ENCODE measurements around the gene GRID1. TPM values are rescaled to one million over a fixed set of nuclear protein-coding genes. Genes with fewer than 3 reads are reported as not detected.

Gene GRID1
- total and polyA plus RNA-seq, 10 donors, result 0.06 to 0.42 (median 0.15) TPM; not detected in 4

DNA sequence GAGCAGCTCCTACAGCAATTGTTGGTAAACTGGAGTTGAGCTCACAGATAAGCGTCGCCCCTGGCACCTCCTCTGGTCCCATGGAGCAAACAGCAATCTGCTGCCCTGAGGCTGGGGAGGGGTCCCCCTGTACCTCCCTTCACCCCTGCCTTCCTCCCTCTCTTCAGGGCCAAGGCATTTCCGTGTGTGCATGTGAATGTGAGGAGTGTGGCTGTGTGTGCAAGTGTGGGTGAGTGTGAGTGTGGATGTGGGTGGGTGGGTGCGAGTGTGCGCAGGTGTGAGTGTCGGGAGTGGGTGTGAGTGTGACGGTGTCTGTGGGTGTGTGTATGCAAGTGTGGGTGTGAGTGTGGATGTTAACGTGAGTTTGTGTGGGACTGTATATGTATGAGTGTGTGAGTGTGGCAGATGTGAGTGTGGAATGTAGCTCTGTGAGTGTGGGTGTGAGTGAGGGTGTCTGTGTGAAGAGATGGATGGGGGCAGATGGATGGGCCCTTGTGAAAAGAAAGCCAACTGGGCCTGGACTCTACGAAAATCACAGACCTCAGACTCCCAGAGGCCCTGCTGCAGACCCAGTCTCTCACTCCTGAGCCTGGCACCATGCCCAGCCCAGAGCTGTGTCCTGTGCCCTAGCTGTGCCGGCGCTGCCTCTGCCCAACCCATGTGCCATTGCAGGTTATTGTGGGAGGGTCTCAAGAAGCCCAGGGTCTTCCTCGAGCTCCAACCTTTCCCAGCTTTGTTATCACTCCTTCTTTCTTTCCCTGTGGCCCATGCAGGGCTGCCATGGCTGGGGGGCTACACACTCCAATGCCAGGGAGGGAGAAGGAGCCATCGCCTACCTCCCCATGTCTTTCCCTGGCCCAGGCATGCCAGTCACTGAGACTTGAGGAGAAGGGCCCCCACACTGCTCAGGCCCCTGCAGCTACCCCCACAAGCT, 73.9 kb downstream of the GRID1 start:
- Histone ChIP-seq H3K27me3 (replicated peaks in 1 of 7) (peaks cover 0 to 21% (median 0%) of the 10 kb centered on the region in 7 donors), H3K36me3 (no peaks in the 10 kb centered on the region), H3K27ac (no peak overlapping the region), H3K4me3 (no peak overlapping the region), H3K4me1 (no peaks in the 10 kb centered on the region), H3K9me3 (no peaks in the 10 kb centered on the region)
- DNase-seq, result peak; percentile 67
- WGBS, 5 donors, result 64 to 81% (median 68%) methylated on average over 12 to 13 of the region's 13 CpGs
- no peak for TF ChIP-seq CTCF (IDR thresholded peaks at IDR 0.05 in 8 of 11, conservative IDR thresholded peaks at IDR 0.05 in 3 of 11)
- no peak for TF ChIP-seq POLR2A (IDR thresholded peaks at IDR 0.05)
- TF ChIP-seq POLR2AphosphoS5 (IDR thresholded peaks at IDR 0.05), result no peak
- intact Hi-C loops (cut with DNase I; ENCODE audit: low total_unique reads), result no loop called here

DNA sequence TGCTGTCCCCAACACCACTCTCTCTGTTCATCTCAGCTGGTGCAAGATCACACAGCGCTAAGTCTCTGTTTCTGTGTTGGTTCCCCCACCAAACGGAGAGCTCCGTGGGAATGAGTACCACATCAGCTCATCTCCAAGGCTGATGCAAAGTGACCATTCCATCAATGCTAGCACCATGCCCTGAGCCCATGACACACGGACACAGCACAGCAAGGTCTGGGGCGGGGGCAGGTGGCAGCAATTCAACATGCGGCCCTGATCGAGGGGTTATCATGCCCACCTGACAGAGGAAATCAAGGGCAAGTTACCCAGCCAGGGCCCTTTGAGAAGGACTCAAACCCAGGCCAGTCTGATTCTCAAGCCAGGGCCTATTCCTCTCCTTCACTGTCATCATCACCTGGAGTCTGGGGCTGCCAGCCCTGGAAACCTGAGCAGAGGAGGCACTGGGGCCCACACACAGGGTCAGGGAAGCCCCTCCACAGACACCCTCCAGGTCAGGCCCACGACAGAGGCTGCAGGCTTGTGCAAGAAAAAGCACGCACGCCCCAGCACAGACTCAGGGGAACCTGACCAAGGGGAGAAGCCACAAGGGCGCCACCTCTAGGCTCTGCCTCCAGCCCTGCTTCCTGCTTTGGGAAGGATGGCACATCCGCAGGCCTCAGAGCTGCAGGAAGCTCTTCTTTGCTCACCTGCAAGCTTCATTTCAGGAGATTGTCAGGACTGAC, 74.8 kb downstream of the GRID1 start:
- peaks cover 0 to 21% (median 0%) of the 10 kb centered on the region in 7 donors for H3K27me3 ChIP-seq (replicated peaks in 1 of 7)
- peak; percentile 61 for DNase-seq

GRCh38 chr10:86290933-86291615, 75.5 kb downstream of the GRID1 start:
- Histone ChIP-seq H3K4me1 (no peaks in the 10 kb centered on the region), H3K9me3 (no peaks in the 10 kb centered on the region), H3K36me3 (no peaks in the 10 kb centered on the region), H3K27ac (no peak overlapping the region), H3K4me3 (no peak overlapping the region), H3K27me3 (replicated peaks in 1 of 7) (peaks cover 0 to 21% (median 0%) of the 10 kb centered on the region in 7 donors)
- DNase-seq, result peak; percentile 59
- WGBS, 5 donors, result 68 to 84% (median 73%) methylated on average over 7 to 9 of the region's 9 CpGs
- intact Hi-C loops (cut with DNase I; ENCODE audit: low total_unique reads), result no loop called here
- TF ChIP-seq POLR2A (IDR thresholded peaks at IDR 0.05), result no peak
- TF ChIP-seq POLR2AphosphoS5 (IDR thresholded peaks at IDR 0.05), result no peak
- no peak for TF ChIP-seq CTCF (IDR thresholded peaks at IDR 0.05 in 8 of 11, conservative IDR thresholded peaks at IDR 0.05 in 3 of 11)

More for the DNA sequence above, 74.8 kb downstream of the GRID1 start:
- 66 to 75% (median 71%) methylated on average over 6 to 12 of the region's 12 CpGs for WGBS, 5 donors
- no peak for TF ChIP-seq CTCF (IDR thresholded peaks at IDR 0.05 in 8 of 11, conservative IDR thresholded peaks at IDR 0.05 in 3 of 11)
- no peak for TF ChIP-seq POLR2A (IDR thresholded peaks at IDR 0.05)
- no peak for TF ChIP-seq POLR2AphosphoS5 (IDR thresholded peaks at IDR 0.05)
- H3K4me1 ChIP-seq, result no peaks in the 10 kb centered on the region
- intact Hi-C loops (cut with DNase I; ENCODE audit: low total_unique reads), result no loop called here
- no peaks in the 10 kb centered on the region for H3K9me3 ChIP-seq
- no peaks in the 10 kb centered on the region for H3K36me3 ChIP-seq
- no peak overlapping the region for H3K27ac ChIP-seq
- no peak overlapping the region for H3K4me3 ChIP-seq
